H9 (cell line): Measurements from ENCODE around the gene GUCY1A1. TPM values are rescaled to one million over a fixed set of nuclear protein-coding genes. Genes with fewer than 3 reads are reported as not detected.
"Not testable (repeated sequence)": the region's sequence is repeated elsewhere in the genome, so short reads cannot be mapped to it uniquely, and the experiment has no call there.

Experiments
- DNase-seq: peaks from one replicate; pipeline ENCODE4 v3.0.0-alpha.2; 2017
- H2AFZ ChIP-seq: one replicate; pipeline ENCODE4 v1.6.1; 2013; ENCODE audit warnings: mild to moderate bottlenecking, low read length, control low read depth, moderate library complexity
- H2AK5ac ChIP-seq: 2 replicates; pipeline ENCODE4 v1.6.1; 2013; ENCODE audit warnings: low read length, control low read depth, mixed read lengths; ENCODE audit not compliant: insufficient read length
- H2BK120ac ChIP-seq: one replicate; pipeline ENCODE4 v1.6.1; 2013; ENCODE audit warnings: low read depth, mild to moderate bottlenecking, low read length, control low read depth, inconsistent platforms; ENCODE audit not compliant: poor library complexity, severe bottlenecking
- H2BK12ac ChIP-seq: 2 replicates; pipeline ENCODE4 v1.6.1; 2013; ENCODE audit warnings: low read length, control low read depth, mixed read lengths, low read depth; ENCODE audit not compliant: insufficient read length
- H2BK15ac ChIP-seq: 2 replicates; pipeline ENCODE4 v1.6.1; 2013; ENCODE audit warnings: low read depth, low read length, control low read depth
- H2BK20ac ChIP-seq: one replicate; pipeline ENCODE4 v1.6.1; 2013; ENCODE audit warnings: low read depth, mild to moderate bottlenecking, low read length, control low read depth, inconsistent platforms; ENCODE audit not compliant: poor library complexity, severe bottlenecking
- H2BK5ac ChIP-seq: 2 replicates; pipeline ENCODE4 v1.6.1; 2013; ENCODE audit warnings: low read length, control low read depth, mixed read lengths; ENCODE audit not compliant: insufficient read length
- H3K14ac ChIP-seq: 2 replicates; pipeline ENCODE4 v1.6.1; 2013; ENCODE audit warnings: low read length, control low read depth; ENCODE audit not compliant: insufficient read depth
- H3K18ac ChIP-seq: 2 replicates; pipeline ENCODE4 v1.6.1; 2013; ENCODE audit warnings: low read depth, mild to moderate bottlenecking, mixed read lengths, low read length, control low read depth; ENCODE audit not compliant: insufficient read length
- H3K23ac ChIP-seq: 2 replicates; pipeline ENCODE4 v1.6.1; 2013; ENCODE audit warnings: low read length, control low read depth, mixed read lengths, low read depth; ENCODE audit not compliant: insufficient read length
- H3K23me2 ChIP-seq: 2 replicates; pipeline ENCODE4 v1.6.1; 2013; ENCODE audit warnings: low read depth, mild to moderate bottlenecking, mixed read lengths, low read length, control low read depth; ENCODE audit not compliant: insufficient read length, poor library complexity, severe bottlenecking
- H3K27ac ChIP-seq: 2 replicates; pipeline ENCODE4 v1.5.1; 2013; ENCODE audit warnings: low read length, control low read depth, mixed read lengths, low read depth; ENCODE audit not compliant: insufficient read length
- H3K27me3 ChIP-seq: 2 replicates; pipeline ENCODE4 v1.6.1; 2013; ENCODE audit warnings: low read length, control low read depth, inconsistent platforms; ENCODE audit not compliant: insufficient read depth
- H3K4ac ChIP-seq: 2 replicates; pipeline ENCODE4 v1.6.1; 2013; ENCODE audit warnings: low read depth, mild to moderate bottlenecking, control low read depth, inconsistent platforms, low read length, moderate library complexity
- H3K4me1 ChIP-seq: 2 replicates; pipeline ENCODE4 v1.6.1; 2013; ENCODE audit warnings: low read length, control low read depth, inconsistent platforms; ENCODE audit not compliant: insufficient read depth
- H3K4me2 ChIP-seq: 2 replicates; pipeline ENCODE4 v1.6.1; 2013; ENCODE audit warnings: low read length, control low read depth, mixed read lengths; ENCODE audit not compliant: insufficient read length, insufficient read depth
- H3K56ac ChIP-seq: 2 replicates; pipeline ENCODE4 v1.6.1; 2013; ENCODE audit warnings: low read depth, mild to moderate bottlenecking, mixed read lengths, low read length, control low read depth; ENCODE audit not compliant: insufficient read length
- H3K79me1 ChIP-seq: 2 replicates; pipeline ENCODE4 v1.6.1; 2013; ENCODE audit warnings: low read depth, mild to moderate bottlenecking, moderate library complexity, low read length, control low read depth, inconsistent platforms; ENCODE audit not compliant: insufficient read depth, poor library complexity, severe bottlenecking
- H3K79me2 ChIP-seq: 2 replicates; pipeline ENCODE4 v1.6.1; 2013; ENCODE audit warnings: low read length, control low read depth, inconsistent platforms; ENCODE audit not compliant: insufficient read depth
- H3K9ac ChIP-seq: 2 replicates; pipeline ENCODE4 v1.6.1; 2013; ENCODE audit warnings: low read length, control low read depth, mixed read lengths; ENCODE audit not compliant: insufficient read length; ENCODE audit errors: extremely low read depth
- H3K9me3 ChIP-seq: one replicate; pipeline ENCODE4 v1.6.1; 2013; ENCODE audit warnings: low read depth, low read length, inconsistent platforms; ENCODE audit not compliant: control insufficient read depth
- H3T11ph ChIP-seq: one replicate; pipeline ENCODE4 v1.6.1; 2013; ENCODE audit warnings: mild to moderate bottlenecking, low read length, control low read depth, inconsistent platforms
- H4K20me1 ChIP-seq: one replicate; pipeline ENCODE4 v1.6.1; 2013; ENCODE audit not compliant: control insufficient read depth, insufficient read length, insufficient read depth
- H4K5ac ChIP-seq: 2 replicates; pipeline ENCODE4 v1.6.1; 2013; ENCODE audit warnings: low read depth, mild to moderate bottlenecking, mixed read lengths, low read length, control low read depth; ENCODE audit not compliant: insufficient read length
- H4K8ac ChIP-seq: replicated peaks from 2 replicates; pipeline ENCODE4 v1.6.1; 2013; ENCODE audit warnings: low read length, control low read depth, mixed read lengths, low read depth; ENCODE audit not compliant: insufficient read length
- H4K91ac ChIP-seq: 2 replicates; pipeline ENCODE4 v1.6.1; 2013; ENCODE audit warnings: low read depth, mild to moderate bottlenecking, moderate library complexity, mixed read lengths, low read length, control low read depth; ENCODE audit not compliant: insufficient read length
- H3K27ac Mint-ChIP-seq, 3 experiments: 2 replicates in 2 of 3; 3 replicates in 1 of 3; pipeline ENCODE4 v1.8.0; 2020 to 2021; ENCODE audit warnings: mixed read lengths in 3 of 3, mild to moderate bottlenecking in 1 of 3, moderate library complexity in 1 of 3
- H3K27me3 Mint-ChIP-seq: 2 replicates; pipeline ENCODE4 v1.8.0; 2021; ENCODE audit warnings: low read depth, mild to moderate bottlenecking, moderate library complexity, mixed read lengths
- H3K36me3 Mint-ChIP-seq, 3 experiments: 2 replicates in 2 of 3; 3 replicates in 1 of 3; pipeline ENCODE4 v1.8.0; 2020 to 2021; ENCODE audit warnings: low read depth in 3 of 3, mixed read lengths in 3 of 3; ENCODE audit not compliant: insufficient read depth in 1 of 3
- H3K4me1 Mint-ChIP-seq, 2 experiments: 2 replicates each; pipeline ENCODE4 v1.8.0; 2020; ENCODE audit warnings: mixed read lengths in 2 of 2
- H3K4me3 Mint-ChIP-seq, 2 experiments: 2 replicates in 1 of 2; 3 replicates in 1 of 2; pipeline ENCODE4 v1.8.0; 2020 to 2021; ENCODE audit warnings: mild to moderate bottlenecking in 2 of 2, mixed read lengths in 2 of 2, moderate library complexity in 1 of 2
- H3K9me3 Mint-ChIP-seq, 2 experiments: 2 replicates in 1 of 2; 3 replicates in 1 of 2; pipeline ENCODE4 v1.8.0; 2020; ENCODE audit warnings: mild to moderate bottlenecking in 2 of 2, mixed read lengths in 2 of 2, moderate library complexity in 1 of 2
- CTCF ChIP-seq: fragments of 200-600 bp; sonication (generic); conservative IDR thresholded peaks from 3 replicates; pipeline ENCODE4 v1.8.0; 2021; ENCODE audit warnings: antibody characterized with exemption, mild to moderate bottlenecking
- WGBS: extraction: QIAGEN DNeasy Blood & Tissue Kit; methylation state at CpG from one replicate; pipeline ENCODE4 v1.1.7; 2013; ENCODE audit warnings: missing lambda C conversion rate, low lambda C conversion rate, mixed read lengths; ENCODE audit not compliant: insufficient read length; ENCODE audit errors: extremely low coverage; 5-methylcytosine and 5-hydroxymethylcytosine counted together
- total RNA-seq: library from RNA; stranded (reverse); gene quantifications from 2 replicates; pipeline ENCODE4 v1.2.1, GENCODE V29; 2021

The GUCY1A1 gene
- total RNA-seq, 1 experiment from 2014 or later: not detected

- H3K9me3 ChIP-seq: no peaks in the 10 kb centered on the region
- H2BK20ac ChIP-seq: no peak overlapping the region
- H2BK120ac ChIP-seq: no peak overlapping the region
- H3K4me1 ChIP-seq: no peaks in the 10 kb centered on the region
- no peak overlapping the region for H3K27ac ChIP-seq
- TF ChIP-seq CTCF: no peak
- no peak overlapping the region for H3K18ac ChIP-seq
- peaks cover 2% of the 10 kb centered on the region; the same call in 1 of the 2 replicates for H3K27me3 Mint-ChIP-seq
- H3K9ac ChIP-seq: no peak overlapping the region
- no peak overlapping the region for H4K5ac ChIP-seq
- no peak overlapping the region for H3K4me3 Mint-ChIP-seq
- no peaks in the 10 kb centered on the region for H3K23me2 ChIP-seq
- H2BK15ac ChIP-seq: no peak overlapping the region
- no peaks in the 10 kb centered on the region for H4K20me1 ChIP-seq
- no peak overlapping the region for H2AFZ ChIP-seq
- no CpG with 5 or more reads among the region's 2 CpGs for WGBS
- H3K9me3 Mint-ChIP-seq: no peaks in the 10 kb centered on the region
- no peak overlapping the region for H4K8ac ChIP-seq
- no peaks in the 10 kb centered on the region for H3K79me2 ChIP-seq
- no peak overlapping the region for H4K91ac ChIP-seq
- H2AK5ac ChIP-seq: no peak overlapping the region
- no peak overlapping the region for H3T11ph ChIP-seq
- no peaks in the 10 kb centered on the region for H3K27me3 ChIP-seq
- no peak for DNase-seq
- H3K4me1 Mint-ChIP-seq: no peaks in the 10 kb centered on the region
- no peak overlapping the region for H3K4me2 ChIP-seq
- no peaks in the 10 kb centered on the region for H3K79me1 ChIP-seq
- no peak overlapping the region for H3K56ac ChIP-seq
- H3K23ac ChIP-seq: no peak overlapping the region
- no peak overlapping the region for H2BK12ac ChIP-seq
- H3K14ac ChIP-seq: no peak overlapping the region
- no peak overlapping the region for H2BK5ac ChIP-seq
- no peak overlapping the region for H3K27ac Mint-ChIP-seq
- no peaks in the 10 kb centered on the region for H3K36me3 Mint-ChIP-seq
- H3K4ac ChIP-seq: no peak overlapping the region
Observed at GRCh38 chr4:155646001-155646400, 20.6 kb upstream of the GUCY1A1 start.

DNA sequence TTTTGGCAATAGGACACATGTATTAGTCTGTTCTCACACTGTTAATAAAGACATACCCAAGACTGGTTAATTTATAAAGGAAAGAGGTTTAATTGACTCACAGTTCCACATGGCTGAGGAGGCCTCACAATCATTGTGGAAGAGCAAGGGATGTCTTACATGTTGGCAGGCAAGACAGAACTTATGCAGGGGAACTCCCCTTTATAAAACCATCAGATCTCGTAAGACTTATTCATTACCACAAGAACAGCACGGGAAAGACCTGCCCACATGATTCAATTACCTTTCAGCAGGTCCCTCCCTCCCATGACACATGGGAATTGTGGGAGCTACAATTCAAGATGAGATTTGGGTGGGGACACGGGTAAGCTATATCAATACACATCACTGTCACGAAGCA is 15.9 kb upstream of the GUCY1A1 start:
- H4K5ac ChIP-seq, H3K27ac Mint-ChIP-seq, H3K9ac ChIP-seq, H3K9me3 ChIP-seq, H3K36me3 Mint-ChIP-seq, H3K9me3 Mint-ChIP-seq, H4K91ac ChIP-seq, H4K8ac ChIP-seq, H2BK12ac ChIP-seq, H3K27me3 ChIP-seq, H2BK120ac ChIP-seq, H3K79me1 ChIP-seq, H3K79me2 ChIP-seq, H3K23ac ChIP-seq, H2BK15ac ChIP-seq, H3K4me2 ChIP-seq, H4K20me1 ChIP-seq, H3T11ph ChIP-seq, H3K18ac ChIP-seq, H3K23me2 ChIP-seq, H2AK5ac ChIP-seq, H3K27ac ChIP-seq, H2AFZ ChIP-seq, DNase-seq, H3K4me1 ChIP-seq, H3K14ac ChIP-seq, H3K56ac ChIP-seq, H2BK20ac ChIP-seq, H3K4me1 Mint-ChIP-seq, H3K4ac ChIP-seq, H3K4me3 Mint-ChIP-seq, H2BK5ac ChIP-seq: not testable (repeated sequence)
- WGBS: no CpG with 5 or more reads among the region's 4 CpGs
- H3K27me3 Mint-ChIP-seq: peaks cover 21% of the 10 kb centered on the region
